Natural killer cell (primary cell): ENCODE measurements around the gene SLC26A8. TPM values are rescaled to one million over a fixed set of nuclear protein-coding genes. Genes with fewer than 3 reads are reported as not detected.

ENCODE experiments used
- ATAC-seq, 3 donors: fragments of 150-1000 bp in 2 of 3; fragments of 200-7000 bp in 1 of 3; cut with Tn5 transposase; 1 replicate in 1 of 3; 2 replicates in 2 of 3; pipeline ENCODE4 v1.10.0; 2021; ENCODE audit warnings: mild to moderate bottlenecking in 2 of 3, moderate library complexity in 2 of 3
- DNase-seq, 2 donors: peaks; one replicate each; pipeline versions ENCODE4 v3.0.0 to v3.0.0-alpha.2; 2013 to 2021; ENCODE audit warnings: mixed read lengths in 1 of 2
- H3K27ac ChIP-seq: one replicate; pipeline ENCODE4 v1.5.1; 2013; ENCODE audit warnings: mild to moderate bottlenecking, low read length
- H3K27me3 ChIP-seq: one replicate; pipeline ENCODE4 v1.6.1; 2013; ENCODE audit warnings: low read length; ENCODE audit not compliant: control insufficient read depth, insufficient read depth
- H3K36me3 ChIP-seq: one replicate; pipeline ENCODE4 v1.6.1; 2013; ENCODE audit warnings: low read length; ENCODE audit not compliant: control insufficient read depth, insufficient read depth
- H3K4me1 ChIP-seq: one replicate; pipeline ENCODE4 v1.6.1; 2013; ENCODE audit warnings: low read length; ENCODE audit not compliant: control insufficient read depth, insufficient read depth
- H3K4me3 ChIP-seq: one replicate; pipeline ENCODE4 v1.5.1; 2013; ENCODE audit warnings: low read length
- H3K9me3 ChIP-seq: one replicate; pipeline ENCODE4 v1.6.1; 2013; ENCODE audit warnings: low read length; ENCODE audit not compliant: control insufficient read depth, insufficient read depth
- H3K27ac Mint-ChIP-seq, 2 donors: one replicate each; pipeline ENCODE4 v1.8.0; 2022; ENCODE audit warnings: mild to moderate bottlenecking in 2 of 2, mixed read lengths in 2 of 2, moderate library complexity in 1 of 2
- H3K27me3 Mint-ChIP-seq, 2 donors: one replicate each; pipeline ENCODE4 v1.8.0; 2022; ENCODE audit warnings: low read depth in 2 of 2, mixed read lengths in 2 of 2
- H3K36me3 Mint-ChIP-seq: one replicate; pipeline ENCODE4 v1.8.0; 2022; ENCODE audit warnings: mixed read lengths
- H3K4me1 Mint-ChIP-seq, 2 donors: one replicate each; pipeline ENCODE4 v1.8.0; 2022; ENCODE audit warnings: mixed read lengths in 2 of 2
- H3K4me3 Mint-ChIP-seq: one replicate; pipeline ENCODE4 v1.8.0; 2022; ENCODE audit warnings: mild to moderate bottlenecking, moderate library complexity, mixed read lengths
- H3K9me3 Mint-ChIP-seq, 2 donors: one replicate each; pipeline ENCODE4 v1.8.0; 2022; ENCODE audit warnings: mixed read lengths in 2 of 2
- WGBS: methylation state at CpG from one replicate; pipeline ENCODE4 v1.1.7; 2013; ENCODE audit warnings: missing lambda C conversion rate; ENCODE audit not compliant: insufficient coverage; 5-methylcytosine and 5-hydroxymethylcytosine counted together
- intact Hi-C: fragments of 100-400 bp; cut with micrococcal nuclease; formaldehyde crosslinking; loops from one replicate; pipeline ENCODE4 v1.14.2; 2022
- total RNA-seq, 4 donors: library from RNA; stranded (reverse); fragments of 120-200 nt in 1 of 4; gene quantifications; one replicate each; pipeline versions ENCODE4 v1.2.3 to v1.2.4, GENCODE V29; 2013 to 2022
- TF ChIP-seq, protein P1 (sequence below): fragments of 200-600 bp; IDR thresholded peaks from one replicate; pipeline ENCODE4 v1.8.0; 2022; ENCODE audit warnings: antibody characterized with exemption

SLC26A8 gene
- total RNA-seq, 3 donors from 2014 or later (not counting 1 experiment from before 2014, with no cell fraction given): 0.93 TPM; not detected in 2

DNA sequence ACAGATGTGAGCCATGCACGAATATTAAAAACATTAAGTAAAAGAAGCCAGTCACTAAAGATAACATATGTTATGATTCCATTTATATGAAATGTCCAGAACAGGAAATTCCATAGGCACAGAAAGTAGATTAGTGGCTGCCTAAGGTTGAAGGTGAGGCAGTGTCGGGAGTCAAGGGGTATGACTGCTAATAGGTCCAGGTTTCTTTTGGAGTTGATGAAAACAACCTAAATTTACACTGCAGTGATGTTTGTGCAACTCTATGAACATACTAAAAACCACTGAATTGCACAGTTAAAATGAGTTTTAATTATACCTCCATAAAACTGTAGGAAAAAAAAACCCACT is 118.0 kb downstream of the SLC26A8 start:
- Histone ChIP-seq H3K9me3 (peaks cover 12% of the 10 kb centered on the region), H3K27ac (no peak overlapping the region), H3K27me3 (no peaks in the 10 kb centered on the region), H3K4me1 (no peaks in the 10 kb centered on the region), H3K36me3 (peaks cover 8% of the 10 kb centered on the region), H3K4me3 (no peak overlapping the region)
- DNase-seq (no peak), ATAC-seq (no peak)
- Mint-ChIP-seq H3K9me3 (peaks cover 2 to 3% of the 10 kb centered on the region in 2 donors), H3K27me3 (no peaks in the 10 kb centered on the region), H3K4me3 (no peak overlapping the region), H3K36me3 (peaks cover 22% of the 10 kb centered on the region), H3K4me1 (peaks cover 22 to 33% of the 10 kb centered on the region in 2 donors), H3K27ac (no peak overlapping the region)
- WGBS: 92% methylated on average over 2 of the region's 2 CpGs
- TF ChIP-seq, protein P1, sequence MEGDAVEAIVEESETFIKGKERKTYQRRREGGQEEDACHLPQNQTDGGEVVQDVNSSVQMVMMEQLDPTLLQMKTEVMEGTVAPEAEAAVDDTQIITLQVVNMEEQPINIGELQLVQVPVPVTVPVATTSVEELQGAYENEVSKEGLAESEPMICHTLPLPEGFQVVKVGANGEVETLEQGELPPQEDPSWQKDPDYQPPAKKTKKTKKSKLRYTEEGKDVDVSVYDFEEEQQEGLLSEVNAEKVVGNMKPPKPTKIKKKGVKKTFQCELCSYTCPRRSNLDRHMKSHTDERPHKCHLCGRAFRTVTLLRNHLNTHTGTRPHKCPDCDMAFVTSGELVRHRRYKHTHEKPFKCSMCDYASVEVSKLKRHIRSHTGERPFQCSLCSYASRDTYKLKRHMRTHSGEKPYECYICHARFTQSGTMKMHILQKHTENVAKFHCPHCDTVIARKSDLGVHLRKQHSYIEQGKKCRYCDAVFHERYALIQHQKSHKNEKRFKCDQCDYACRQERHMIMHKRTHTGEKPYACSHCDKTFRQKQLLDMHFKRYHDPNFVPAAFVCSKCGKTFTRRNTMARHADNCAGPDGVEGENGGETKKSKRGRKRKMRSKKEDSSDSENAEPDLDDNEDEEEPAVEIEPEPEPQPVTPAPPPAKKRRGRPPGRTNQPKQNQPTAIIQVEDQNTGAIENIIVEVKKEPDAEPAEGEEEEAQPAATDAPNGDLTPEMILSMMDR: no peak
- intact Hi-C loops: no loop called here

DNA sequence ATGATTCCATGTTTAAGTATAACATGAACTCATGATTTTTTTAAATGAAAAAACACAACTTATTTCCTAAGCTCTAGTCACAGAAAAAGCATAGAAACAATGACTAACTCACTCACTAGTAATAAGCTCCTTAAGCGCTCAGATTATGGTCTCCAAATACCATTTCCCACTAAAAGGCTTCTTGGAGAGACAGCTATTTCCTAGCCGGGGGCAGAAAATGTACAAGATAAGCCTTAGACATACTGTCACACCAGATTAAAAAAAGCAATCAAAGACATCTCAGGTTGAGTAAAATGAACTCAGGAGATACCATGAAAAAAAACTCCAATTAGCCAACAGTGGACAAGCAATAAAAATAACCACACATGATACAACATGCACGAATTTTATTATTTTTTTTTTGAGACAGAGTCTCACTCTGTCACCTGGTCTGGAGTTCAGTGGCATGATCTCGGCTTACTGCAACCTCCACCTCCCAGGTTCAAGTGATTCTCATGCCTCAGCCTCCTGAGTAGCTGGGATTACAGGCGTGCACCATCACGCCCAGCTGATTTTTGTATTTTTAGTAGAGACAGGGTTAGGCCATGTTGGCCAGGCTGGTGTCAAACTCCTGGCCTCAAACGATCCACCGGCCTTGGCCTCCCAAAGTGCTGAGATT is 118.5 kb downstream of the SLC26A8 start:
- Mint-ChIP-seq H3K9me3 (peaks cover 2 to 3% of the 10 kb centered on the region in 2 donors), H3K27ac (no peak overlapping the region), H3K27me3 (no peaks in the 10 kb centered on the region), H3K4me1 (peaks cover 19 to 30% of the 10 kb centered on the region in 2 donors), H3K4me3 (no peak overlapping the region), H3K36me3 (peaks cover 22% of the 10 kb centered on the region)
- WGBS: 90% methylated on average over 8 of the region's 8 CpGs
- ATAC-seq: no peak
- Histone ChIP-seq H3K27me3 (no peaks in the 10 kb centered on the region), H3K4me3 (no peak overlapping the region), H3K9me3 (peaks cover 12% of the 10 kb centered on the region), H3K4me1 (no peaks in the 10 kb centered on the region), H3K36me3 (peaks cover 8% of the 10 kb centered on the region), H3K27ac (no peak overlapping the region)
- intact Hi-C loops: no loop called here
- no peak for DNase-seq
- TF ChIP-seq, protein P1: no peak

DNA sequence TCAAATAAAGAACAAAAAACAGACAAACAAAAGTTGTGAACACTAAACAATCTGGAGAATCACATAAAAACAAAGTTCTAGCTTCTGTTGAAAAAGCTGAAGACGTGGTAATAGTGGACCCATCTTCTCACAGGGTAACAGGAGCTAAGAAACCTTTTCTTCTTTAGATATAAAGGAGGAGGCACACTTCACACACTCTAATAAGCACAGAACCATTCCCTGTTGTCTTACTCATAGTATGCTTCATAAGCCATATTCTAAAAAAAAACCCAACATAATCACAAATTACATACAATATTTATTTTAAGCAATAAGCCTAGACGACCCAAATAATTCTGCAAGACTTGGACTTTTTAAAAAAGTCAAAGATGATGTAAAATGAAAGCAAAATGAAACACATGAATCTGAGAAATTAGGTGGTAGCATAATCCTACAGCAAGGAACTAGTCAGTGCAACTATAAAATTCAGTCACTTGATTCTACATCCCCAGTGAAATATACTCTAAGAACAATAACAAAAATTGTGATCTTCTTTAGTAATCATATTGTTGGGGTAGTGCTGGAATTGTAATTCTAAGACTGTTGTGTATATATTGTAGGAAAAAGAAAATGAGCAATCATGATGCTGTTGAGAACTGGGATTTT is 119.2 kb downstream of the SLC26A8 start:
- peaks cover 2 to 3% of the 10 kb centered on the region in 2 donors for H3K9me3 Mint-ChIP-seq
- no peak overlapping the region for H3K27ac Mint-ChIP-seq
- H3K36me3 Mint-ChIP-seq: peaks cover 22% of the 10 kb centered on the region
- no peak overlapping the region for H3K4me3 ChIP-seq
- H3K27me3 Mint-ChIP-seq: no peaks in the 10 kb centered on the region
- intact Hi-C loops: no loop called here
- H3K36me3 ChIP-seq: peaks cover 6% of the 10 kb centered on the region
- no CpG with 5 or more reads among the region's 2 CpGs for WGBS
- H3K4me1 ChIP-seq: no peaks in the 10 kb centered on the region
- no peak overlapping the region for H3K4me3 Mint-ChIP-seq
- DNase-seq (no peak), ATAC-seq (no peak)
- TF ChIP-seq, protein P1: no peak
- peaks cover 12% of the 10 kb centered on the region for H3K9me3 ChIP-seq
- H3K27ac ChIP-seq: no peak overlapping the region
- peaks cover 16 to 28% of the 10 kb centered on the region in 2 donors for H3K4me1 Mint-ChIP-seq
- no peaks in the 10 kb centered on the region for H3K27me3 ChIP-seq
